RWPE1 (cell line): ENCODE results near the gene ZNF665.
"Not testable (repeated sequence)": the region's sequence is repeated elsewhere in the genome, so short reads cannot be mapped to it uniquely, and the experiment has no call there.

Experiments used
- CTCF ChIA-PET: fragments of 350-600 bp; sonication (Branson Sonifier 250); formaldehyde crosslinking; extraction: SDS; loops from one replicate; lab custom pipeline; 2021; lab: Yijun Ruan, JAX
- POLR2A ChIA-PET: fragments of 400-600 bp; formaldehyde crosslinking; extraction: SDS; loops from one replicate; lab custom pipeline; 2020; ENCODE audit warnings: antibody characterized with exemption; ENCODE audit not compliant: low non-redundant PET; lab: Yijun Ruan, JAX
- DNase-seq: peaks from one replicate; pipeline ENCODE4 v3.0.0; 2012; ENCODE audit warnings: low spot score
- H3K27ac ChIP-seq: fragments of 450-650 bp; 2 replicates; pipeline ENCODE4 v1.5.1; 2017
- TF ChIP-seq, protein P1 (sequence below): fragments of 450-650 bp; conservative IDR thresholded peaks from 2 replicates; pipeline ENCODE4 v1.5.1; 2017; ENCODE audit warnings: low read depth, mild to moderate bottlenecking

The ZNF665 gene

DNA sequence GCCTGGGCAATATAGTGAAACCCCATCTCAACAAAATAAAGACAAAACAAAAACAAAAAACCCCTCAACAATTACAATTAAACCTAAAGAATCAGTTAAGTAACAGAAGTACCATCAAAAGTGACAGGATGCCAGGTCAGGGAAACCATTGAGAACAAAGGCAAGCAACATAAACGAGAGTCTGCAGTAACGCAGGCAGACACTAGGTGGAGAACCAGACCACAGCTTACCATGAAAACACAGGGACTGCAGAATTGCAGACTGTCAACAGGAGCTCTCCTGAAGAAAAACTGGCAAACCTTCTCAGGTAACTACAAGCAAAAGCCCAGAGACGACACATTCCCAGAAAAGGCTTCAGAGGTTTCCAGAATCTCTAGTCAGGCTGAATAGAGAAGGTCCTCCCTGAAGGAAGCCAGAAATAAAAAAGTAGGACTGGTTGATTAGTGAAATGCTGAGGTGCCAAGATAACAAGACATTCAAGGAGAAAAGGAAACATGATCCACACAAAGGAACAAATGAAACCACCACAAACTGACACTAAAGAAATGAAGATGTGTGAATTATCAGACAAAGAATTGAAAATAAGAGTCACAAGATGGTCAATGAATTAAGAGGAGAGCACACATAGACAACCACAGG lies 2.2 kb upstream of the ZNF665 start:
- DNase-seq: peak; percentile 56
- CTCF ChIA-PET: interaction anchor here (0.6 to 1.0 kb wide), 8 partner anchors 13 to 687 kb away, joined by 3 to 4 read pairs (median 4); partner anchors contain the start of gene PRKCG
- POLR2A ChIA-PET: no interaction called here
- TF ChIP-seq, protein P1, sequence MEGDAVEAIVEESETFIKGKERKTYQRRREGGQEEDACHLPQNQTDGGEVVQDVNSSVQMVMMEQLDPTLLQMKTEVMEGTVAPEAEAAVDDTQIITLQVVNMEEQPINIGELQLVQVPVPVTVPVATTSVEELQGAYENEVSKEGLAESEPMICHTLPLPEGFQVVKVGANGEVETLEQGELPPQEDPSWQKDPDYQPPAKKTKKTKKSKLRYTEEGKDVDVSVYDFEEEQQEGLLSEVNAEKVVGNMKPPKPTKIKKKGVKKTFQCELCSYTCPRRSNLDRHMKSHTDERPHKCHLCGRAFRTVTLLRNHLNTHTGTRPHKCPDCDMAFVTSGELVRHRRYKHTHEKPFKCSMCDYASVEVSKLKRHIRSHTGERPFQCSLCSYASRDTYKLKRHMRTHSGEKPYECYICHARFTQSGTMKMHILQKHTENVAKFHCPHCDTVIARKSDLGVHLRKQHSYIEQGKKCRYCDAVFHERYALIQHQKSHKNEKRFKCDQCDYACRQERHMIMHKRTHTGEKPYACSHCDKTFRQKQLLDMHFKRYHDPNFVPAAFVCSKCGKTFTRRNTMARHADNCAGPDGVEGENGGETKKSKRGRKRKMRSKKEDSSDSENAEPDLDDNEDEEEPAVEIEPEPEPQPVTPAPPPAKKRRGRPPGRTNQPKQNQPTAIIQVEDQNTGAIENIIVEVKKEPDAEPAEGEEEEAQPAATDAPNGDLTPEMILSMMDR: peak; percentile 63
- H3K27ac ChIP-seq: no peak overlapping the region

DNA sequence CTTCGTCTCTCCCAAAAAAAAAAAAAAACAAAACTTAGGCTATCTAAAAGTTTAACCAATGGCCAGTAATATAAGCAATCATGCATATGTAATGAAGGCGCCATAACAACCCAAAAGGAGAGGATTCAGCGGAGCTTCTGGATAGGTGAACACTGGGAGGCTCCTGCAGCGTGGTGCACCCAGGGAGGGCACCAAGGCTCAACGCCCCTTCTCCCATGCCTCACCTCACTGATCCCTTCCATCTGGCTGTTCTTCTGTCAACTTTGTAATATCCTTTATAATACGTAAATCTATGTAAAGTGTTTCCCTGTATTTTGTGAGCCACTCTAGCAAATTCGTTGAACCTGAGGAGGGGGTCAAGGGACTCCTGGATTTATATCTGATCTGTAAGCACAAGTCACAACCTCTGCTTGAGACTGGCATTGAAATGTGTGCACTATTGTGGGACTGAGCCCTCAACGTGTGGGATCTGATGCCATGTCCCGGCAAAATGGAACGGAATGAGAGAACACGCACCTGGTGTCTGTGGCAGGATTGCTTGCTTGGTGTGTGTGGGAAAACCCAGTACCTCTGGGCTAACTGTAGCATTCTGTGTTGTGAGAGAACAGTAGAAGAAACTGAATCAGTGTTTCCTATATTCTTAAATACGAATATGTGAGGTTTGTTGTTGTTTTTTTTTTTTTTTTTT lies 521 bp upstream of the ZNF665 start:
- ChIA-PET POLR2A (no interaction called here), CTCF (interaction anchor here (0.6 to 0.7 kb wide), 2 partner anchors 62 to 600 kb away, joined by 3 to 4 read pairs; no protein-coding TSS in a partner anchor)
- no peak for DNase-seq

DNA sequence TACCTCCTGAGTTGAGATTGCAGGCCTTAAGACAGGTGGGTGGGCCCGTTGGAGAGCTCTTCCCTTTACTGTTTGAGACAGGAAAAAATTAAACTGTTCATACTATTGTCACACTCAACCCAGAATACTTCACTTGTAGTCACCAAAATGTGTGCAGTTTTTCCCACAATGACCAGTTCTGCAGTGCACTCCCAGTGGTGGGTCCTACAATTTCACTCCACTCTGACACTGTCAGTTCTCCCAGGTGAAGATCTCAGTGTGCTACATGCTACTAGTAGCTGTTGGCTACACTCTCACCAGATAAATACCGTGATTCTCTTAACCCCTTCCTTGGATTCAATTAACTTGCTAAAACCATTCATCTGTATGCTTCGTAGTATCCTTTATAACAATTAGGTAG lies 2.9 kb downstream of the ZNF665 start:
- no peak for DNase-seq
- TF ChIP-seq, protein P1: no peak
- ChIA-PET CTCF (interaction anchor here (0.6 kb wide), 1 partner anchor 70 kb away, joined by 3 read pairs; no protein-coding TSS in a partner anchor), POLR2A (no interaction called here)
- no peak overlapping the region for H3K27ac ChIP-seq

More for the DNA sequence above, 521 bp upstream of the ZNF665 start:
- H3K27ac ChIP-seq: no peak overlapping the region
- TF ChIP-seq, protein P1: no peak

- POLR2A ChIA-PET, CTCF ChIA-PET, H3K27ac ChIP-seq, DNase-seq: not testable (repeated sequence)
Measured at GRCh38 chr19:53189691-53190198, 3.4 kb downstream of the ZNF665 start.

GRCh38 chr19:53185155-53185882 lies 7.8 kb downstream of the ZNF665 start:
- H3K27ac ChIP-seq, DNase-seq, CTCF ChIA-PET, POLR2A ChIA-PET: not testable (repeated sequence)

DNA sequence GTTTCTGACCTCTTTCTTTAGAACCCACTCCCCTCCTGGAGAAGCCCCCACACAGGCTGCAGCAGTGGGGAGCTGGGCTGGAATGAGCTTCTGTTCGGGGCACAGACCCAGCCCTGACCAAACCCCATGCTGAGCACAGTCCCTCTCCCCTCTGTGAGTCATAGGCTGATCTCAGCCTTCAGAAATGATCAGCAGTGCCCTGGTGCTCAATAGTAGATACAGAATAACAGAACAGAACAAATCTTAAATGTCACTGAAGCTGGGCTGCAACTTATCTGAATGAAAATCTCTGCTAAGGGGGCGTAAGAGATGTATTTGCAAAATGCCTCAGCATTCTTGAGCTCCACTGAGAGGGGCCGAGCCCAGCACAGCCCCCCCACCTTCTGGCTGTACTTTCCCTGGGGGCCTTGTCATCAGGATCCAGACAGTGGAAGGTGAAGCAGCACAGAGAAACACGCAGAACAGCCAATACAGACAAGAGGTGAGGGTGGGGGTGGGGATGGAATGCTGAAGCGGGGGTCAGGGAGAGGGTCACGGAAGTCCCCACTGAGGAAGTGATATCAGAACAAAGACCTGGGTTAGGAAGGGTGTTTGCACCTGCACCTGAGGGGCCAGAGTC lies 9.9 kb downstream of the ZNF665 start:
- CTCF ChIA-PET: interaction anchor here (0.6 kb wide), 1 partner anchor 37 kb away, joined by 4 read pairs; no protein-coding TSS in a partner anchor
- DNase-seq: no peak
- POLR2A ChIA-PET: no interaction called here

More for the DNA sequence above, 9.9 kb downstream of the ZNF665 start:
- H3K27ac ChIP-seq: no peak overlapping the region
- TF ChIP-seq, protein P1: no peak
